Esophagus mucosa (tissue), 1 donor: Measurements from ENCODE around the gene PLPPR2. TPM values are rescaled to one million over a fixed set of nuclear protein-coding genes. Genes with fewer than 3 reads are reported as not detected.

ENCODE experiments used
- ATAC-seq: fragments of 200-7000 bp; cut with Tn5 transposase; one replicate; pipeline ENCODE4 v1.9.1; 2020
- total RNA-seq: library from RNA; stranded (reverse); gene quantifications from one replicate; pipeline ENCODE4 v1.2.4, GENCODE V29; 2023
- donor health status: DM: yes; HTN: yes; CAD: no.

Gene PLPPR2
- total RNA-seq, 1 donor from 2014 or later: 7.3 TPM

DNA sequence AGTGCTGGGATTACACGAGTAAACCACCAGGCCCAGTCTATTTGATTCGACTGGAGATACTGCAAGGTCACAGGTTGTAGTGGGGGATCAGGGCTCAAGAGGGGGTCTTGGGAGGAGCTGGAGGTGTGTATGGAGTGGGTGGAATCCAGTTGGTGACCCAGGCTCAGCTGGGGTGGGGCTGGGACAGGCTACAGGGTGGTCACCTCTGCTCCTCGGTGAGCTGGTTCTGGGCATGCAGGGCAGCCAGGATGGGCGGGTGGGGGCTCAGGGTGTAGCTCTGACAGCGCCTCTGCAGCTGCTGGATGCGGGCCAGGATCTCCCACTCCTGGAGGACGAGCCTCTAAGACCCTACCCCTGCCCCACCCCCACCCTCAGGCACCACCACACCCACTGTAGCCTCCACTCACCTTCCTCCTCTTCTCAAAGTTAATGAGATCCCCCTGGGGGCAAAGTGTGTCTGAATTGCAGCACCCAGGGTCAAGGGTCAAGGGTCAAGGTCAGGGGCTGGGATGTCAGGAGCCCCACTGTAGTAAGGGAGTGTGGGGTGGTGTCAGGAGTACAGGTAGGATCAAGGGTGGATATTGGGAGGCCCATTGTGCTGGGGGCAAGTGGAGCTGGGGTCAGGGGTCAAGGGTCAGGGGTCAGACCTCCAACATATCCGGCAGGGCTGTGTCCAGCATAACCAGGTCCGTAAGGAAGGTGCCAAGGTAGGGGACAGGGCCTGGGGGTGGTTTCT is 46.7 kb downstream of the PLPPR2 start:
- no peak for ATAC-seq

DNA sequence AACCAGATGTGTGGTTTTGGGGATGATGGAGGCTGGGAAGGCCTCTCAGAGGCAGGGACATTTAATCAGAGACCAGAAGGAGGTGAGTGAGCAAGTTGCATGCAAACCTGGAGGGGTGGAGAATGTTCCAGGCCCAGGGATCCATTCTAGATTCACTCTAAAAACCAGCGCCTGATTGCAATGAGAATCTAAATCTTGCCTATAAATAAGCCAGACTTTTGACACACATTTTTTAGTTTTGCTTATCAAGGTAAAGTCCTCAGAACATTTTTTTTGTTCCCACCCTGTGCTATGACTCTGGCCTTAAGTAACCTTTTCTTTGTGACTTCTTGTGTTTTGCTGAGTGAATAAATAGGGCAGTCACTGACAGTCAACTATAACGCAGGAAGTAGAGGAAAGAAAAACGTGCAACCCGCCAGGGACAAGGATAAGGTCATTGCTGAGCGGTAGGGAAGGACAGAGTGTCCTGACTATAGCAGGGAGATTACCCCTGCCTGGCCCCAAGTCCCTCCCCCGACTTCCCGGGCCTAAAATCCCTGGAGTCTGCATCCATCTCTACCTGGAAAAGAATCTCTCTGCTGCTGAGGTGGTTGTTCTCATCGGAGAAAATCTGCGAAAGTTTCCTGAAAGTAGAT is 49.5 kb downstream of the PLPPR2 start:
- ATAC-seq: no peak

DNA sequence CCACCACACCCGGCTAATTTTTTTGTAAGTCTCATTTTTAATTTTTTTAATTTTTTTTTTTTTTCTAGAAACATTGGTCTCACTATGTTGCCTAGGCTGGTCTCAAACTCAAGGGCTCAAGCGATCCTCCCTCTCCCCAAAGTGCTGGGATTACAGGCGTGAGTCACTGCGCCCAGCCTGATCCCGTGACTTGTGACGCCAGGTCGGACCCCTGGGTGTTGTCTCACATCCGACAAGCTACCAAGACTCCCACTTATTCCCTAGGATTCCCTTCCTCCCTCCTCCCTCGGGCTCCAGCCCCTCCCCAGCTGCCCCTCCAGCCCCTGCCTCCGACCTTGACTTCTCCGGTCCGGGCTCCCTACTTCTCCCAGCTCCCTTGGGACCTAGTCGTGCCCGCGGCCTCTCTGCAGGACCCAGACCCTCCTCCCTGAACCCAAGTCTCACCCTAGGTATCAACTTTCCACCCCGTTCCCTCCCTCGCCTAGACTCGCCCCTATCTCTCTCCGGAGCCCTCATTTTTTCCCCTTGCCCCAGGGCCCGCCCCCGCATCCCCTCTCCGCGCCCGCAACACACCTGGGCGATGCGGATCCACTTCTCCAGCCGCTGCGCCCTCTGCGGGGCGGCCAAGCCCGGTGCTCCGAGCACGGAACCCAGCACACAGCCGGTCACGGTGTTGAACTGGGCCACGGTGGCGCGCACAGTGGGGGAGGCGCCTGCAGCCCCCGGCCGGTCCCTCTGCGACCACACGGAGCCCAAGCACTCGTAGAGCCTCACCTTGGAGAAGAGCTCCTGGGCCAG is 50.8 kb downstream of the PLPPR2 start:
- peak; percentile 66 for ATAC-seq

DNA sequence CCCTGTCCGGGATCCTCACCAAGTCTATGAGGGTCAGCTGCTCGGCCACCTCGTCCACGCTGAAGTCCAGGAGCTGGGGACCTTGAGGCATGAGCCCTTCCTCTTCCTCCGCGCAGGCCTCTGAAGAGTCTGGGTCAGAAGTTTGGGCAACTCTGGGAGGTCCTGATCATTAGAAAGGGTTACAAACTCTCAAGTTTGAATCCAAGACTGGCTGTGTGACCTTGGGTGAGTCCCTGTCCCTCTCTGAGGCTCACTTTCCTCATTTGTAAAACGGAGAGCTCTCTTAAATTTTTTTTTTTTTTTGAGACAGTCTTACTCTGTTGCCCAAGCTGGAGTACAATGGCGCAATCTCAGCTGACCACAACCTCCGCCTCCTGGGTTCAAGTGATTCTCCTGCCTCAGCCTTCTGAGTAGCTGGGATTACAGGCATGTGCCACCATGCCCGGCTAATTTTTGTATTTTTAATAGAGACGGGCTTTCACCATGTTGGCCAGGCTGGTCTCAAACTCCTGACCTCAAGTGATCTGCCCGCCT is 51.5 kb downstream of the PLPPR2 start:
- peak; percentile 19 for ATAC-seq

DNA sequence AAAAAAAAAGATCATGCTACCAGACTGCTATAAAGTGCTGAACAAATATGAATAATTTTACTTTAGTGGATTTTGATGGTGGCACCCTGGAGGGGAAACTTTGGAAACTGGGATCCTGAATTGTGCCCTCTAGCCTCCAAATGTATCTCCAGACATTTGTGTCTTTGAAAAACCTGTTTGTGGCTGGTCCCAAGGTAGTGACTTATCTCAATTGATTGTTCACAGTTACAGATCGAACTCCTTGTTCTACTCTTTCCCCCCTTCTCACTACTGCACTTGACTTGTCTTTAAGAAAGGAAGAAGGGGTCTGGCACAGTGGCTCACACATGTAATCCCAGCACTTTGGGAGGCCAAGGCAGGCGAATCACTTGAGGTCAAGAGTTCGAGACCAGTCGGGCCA is 53.4 kb downstream of the PLPPR2 start:
- ATAC-seq: no peak

DNA sequence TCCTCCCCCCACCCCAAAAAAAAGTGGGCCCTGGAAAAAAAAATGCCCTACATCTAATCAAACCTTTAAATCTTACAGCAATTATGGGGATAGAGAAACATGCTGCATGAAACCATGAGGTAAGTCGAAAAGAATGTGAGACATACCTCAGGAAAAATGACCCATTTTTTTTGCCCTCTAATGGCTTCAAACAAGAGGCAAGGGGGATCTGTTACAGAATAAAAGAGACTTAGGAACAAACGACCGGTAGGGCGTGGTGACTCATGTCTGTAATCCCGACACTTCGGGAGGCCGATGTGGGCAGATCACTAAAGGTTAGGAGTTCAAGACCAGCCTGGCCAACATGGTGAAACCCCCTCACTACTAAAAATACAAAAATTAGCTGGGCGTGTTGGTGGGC is 55.5 kb downstream of the PLPPR2 start:
- no peak for ATAC-seq

- no peak for ATAC-seq
Observed at GRCh38 chr19:11414544-11414943, 59.3 kb downstream of the PLPPR2 start.

Other genes with a start within 250 kb of the PLPPR2 start
- 17.1 TPM for gene SPC24, start 199.7 kb upstream of the PLPPR2 start, total RNA-seq
- gene KANK2, start 157.9 kb upstream of the PLPPR2 start, total RNA-seq: 8.9 TPM
- not detected for gene ANGPTL8, start 115.8 kb upstream of the PLPPR2 start, total RNA-seq
- 49.1 TPM for gene DOCK6, start 92.9 kb upstream of the PLPPR2 start, total RNA-seq
- not detected for gene TSPAN16, start 59.3 kb upstream of the PLPPR2 start, total RNA-seq
- gene RAB3D, start 15.8 kb upstream of the PLPPR2 start, total RNA-seq: 141 TPM
- 45.1 TPM for gene TMEM205, start 9.2 kb upstream of the PLPPR2 start, total RNA-seq
- 7.4 TPM for gene CCDC159, start 8.9 kb upstream of the PLPPR2 start, total RNA-seq
- 2.5 TPM for gene SWSAP1, start 19.2 kb downstream of the PLPPR2 start, total RNA-seq
- gene EPOR, start 28.9 kb downstream of the PLPPR2 start, total RNA-seq: 0.48 TPM
- 0.64 TPM for gene RGL3, start 63.9 kb downstream of the PLPPR2 start, total RNA-seq
- not detected for gene ODAD3, start 79.7 kb downstream of the PLPPR2 start, total RNA-seq
- 161 TPM for gene PRKCSH, start 80.2 kb downstream of the PLPPR2 start, total RNA-seq
- gene ELAVL3, start 125.6 kb downstream of the PLPPR2 start, total RNA-seq: not detected
- gene ZNF653, start 150.4 kb downstream of the PLPPR2 start, total RNA-seq: 5.0 TPM
- 32.8 TPM for gene ECSIT, start 173.7 kb downstream of the PLPPR2 start, total RNA-seq
- 8.3 TPM for gene CNN1, start 183.4 kb downstream of the PLPPR2 start, total RNA-seq
- 34.9 TPM for gene ELOF1, start 203.8 kb downstream of the PLPPR2 start, total RNA-seq
- 34.6 TPM for gene ACP5, start 222.2 kb downstream of the PLPPR2 start, total RNA-seq
- 4.1 TPM for gene ZNF627, start 242.1 kb downstream of the PLPPR2 start, total RNA-seq